NT2/D1 (cell line): ENCODE results near the gene RASGRF2.
"Not testable (repeated sequence)": the region's sequence is repeated elsewhere in the genome, so short reads cannot be mapped to it uniquely, and the experiment has no call there.

Experiments used
- DNase-seq: peaks from one replicate; pipeline ENCODE4 v3.0.0-alpha.2; 2011; ENCODE audit warnings: low read depth, low spot score
- H3K27me3 ChIP-seq: 2 replicates; pipeline ENCODE4 v1.6.0; 2011; ENCODE audit warnings: mild to moderate bottlenecking; ENCODE audit not compliant: insufficient read length, insufficient read depth
- H3K36me3 ChIP-seq: 2 replicates; pipeline ENCODE4 v1.6.1; 2011; ENCODE audit warnings: mild to moderate bottlenecking, low read length, mixed read lengths; ENCODE audit not compliant: insufficient read depth, insufficient read length
- H3K4me1 ChIP-seq: 2 replicates; pipeline ENCODE4 v1.5.1; 2011; ENCODE audit not compliant: insufficient read depth, insufficient read length
- H3K4me3 ChIP-seq: 2 replicates; pipeline ENCODE4 v1.5.1; 2011; ENCODE audit warnings: low read depth; ENCODE audit not compliant: insufficient read length
- H3K9ac ChIP-seq: 2 replicates; pipeline ENCODE4 v1.6.0; 2011; ENCODE audit warnings: low read depth; ENCODE audit not compliant: insufficient read length
- H3K9me3 ChIP-seq: 2 replicates; pipeline ENCODE4 v1.5.1; 2011; ENCODE audit warnings: mild to moderate bottlenecking, low read length; ENCODE audit not compliant: insufficient read depth
- SUZ12 ChIP-seq: IDR thresholded peaks from 2 replicates; pipeline ENCODE4 v1.6.1; 2011; ENCODE audit not compliant: insufficient read length, insufficient read depth; ENCODE audit errors: extremely low read depth
- YY1 ChIP-seq: IDR thresholded peaks from 2 replicates; pipeline ENCODE4 v1.6.1; 2011; ENCODE audit not compliant: insufficient read length, insufficient read depth
- ZNF274 ChIP-seq: IDR thresholded peaks from 2 replicates; pipeline ENCODE4 v1.6.1; 2011; ENCODE audit warnings: mild to moderate bottlenecking, low read depth, low read length

The RASGRF2 gene

DNA sequence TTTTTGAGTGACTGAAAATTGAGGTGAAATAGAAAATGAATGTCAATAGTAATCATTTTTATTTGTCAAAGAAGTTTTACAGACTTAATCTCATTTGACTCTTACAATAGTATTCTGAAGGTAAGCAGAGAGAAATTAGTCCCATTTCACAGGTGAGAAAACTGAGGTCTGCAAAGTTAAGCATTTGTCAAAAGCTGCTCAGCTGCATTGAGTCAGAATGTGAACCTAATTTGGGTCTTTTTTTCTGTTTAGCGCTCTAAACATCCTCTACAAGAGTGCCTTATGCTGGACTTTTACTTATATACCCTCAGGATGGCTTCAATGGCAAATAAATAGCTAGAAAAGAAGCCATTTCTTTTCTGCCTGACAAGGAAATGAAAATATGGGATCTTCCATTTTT is 135.7 kb downstream of the RASGRF2 start:
- no peak overlapping the region for H3K9ac ChIP-seq
- H3K27me3 ChIP-seq = no peaks in the 10 kb centered on the region
- H3K4me3 ChIP-seq = no peak overlapping the region
- TF ChIP-seq SUZ12 = no peak
- TF ChIP-seq ZNF274 = no peak
- TF ChIP-seq YY1 = no peak
- no peaks in the 10 kb centered on the region for H3K9me3 ChIP-seq
- H3K36me3 ChIP-seq = peaks cover 2% of the 10 kb centered on the region
- H3K4me1 ChIP-seq = peaks cover 2% of the 10 kb centered on the region
- DNase-seq = no peak

DNA sequence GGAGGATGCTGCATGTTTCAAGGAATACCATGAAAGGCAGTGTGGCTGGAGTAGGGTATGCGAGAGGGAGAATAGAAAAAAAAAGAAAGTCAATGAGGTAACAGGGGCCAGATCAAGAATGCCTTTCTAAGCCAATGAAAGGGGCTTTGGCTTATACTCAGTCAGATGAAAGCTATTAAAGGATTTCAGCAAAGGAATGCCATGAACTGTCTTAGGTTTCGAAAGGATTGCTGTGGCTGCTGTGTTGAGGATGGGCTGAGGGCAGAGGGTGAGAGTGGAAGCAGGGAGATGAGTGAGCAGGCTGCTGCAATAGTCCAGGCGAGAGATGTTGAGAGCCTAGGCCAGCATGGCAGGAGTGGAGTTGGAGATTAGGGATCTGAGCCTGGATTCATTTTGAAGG is 137.6 kb downstream of the RASGRF2 start:
- Histone ChIP-seq H3K4me3 (no peak overlapping the region), H3K27me3 (no peaks in the 10 kb centered on the region), H3K9me3 (no peaks in the 10 kb centered on the region), H3K9ac (no peak overlapping the region), H3K4me1 (no peaks in the 10 kb centered on the region), H3K36me3 (peaks cover 2% of the 10 kb centered on the region)
- DNase-seq = no peak
- TF ChIP-seq ZNF274 (no peak), YY1 (no peak), SUZ12 (no peak)

DNA sequence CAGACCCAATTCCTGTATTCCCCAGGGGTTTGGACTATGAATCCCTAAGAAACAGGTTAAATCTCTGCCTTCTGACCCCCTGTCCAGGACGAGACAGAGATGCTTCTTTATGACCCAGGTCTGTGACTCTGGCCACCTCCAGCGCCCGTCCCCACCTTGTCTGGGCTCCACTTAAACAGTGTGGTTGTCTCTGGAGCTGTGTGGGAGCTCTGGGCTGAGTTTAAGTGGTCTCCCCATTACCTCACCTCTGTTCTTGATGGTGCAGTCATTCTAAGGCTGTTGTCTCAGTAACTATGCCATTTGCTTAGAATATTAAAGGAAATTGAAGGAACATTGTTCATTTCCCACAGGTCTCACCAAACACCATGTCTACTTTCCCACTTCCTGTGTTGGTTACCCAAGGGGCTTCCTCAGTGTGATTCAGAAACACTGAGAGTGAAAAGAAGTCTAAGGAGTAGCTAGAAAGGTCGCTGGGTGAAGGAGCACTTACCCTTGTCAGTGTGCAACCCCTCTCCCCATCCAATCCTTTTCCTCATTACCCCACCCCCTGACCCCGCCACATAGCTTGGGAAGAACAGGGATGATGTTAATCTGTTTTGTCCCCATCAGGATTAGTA is 145.2 kb downstream of the RASGRF2 start:
- Histone ChIP-seq H3K36me3 (no peaks in the 10 kb centered on the region), H3K4me1 (no peaks in the 10 kb centered on the region), H3K9me3 (no peaks in the 10 kb centered on the region), H3K27me3 (no peaks in the 10 kb centered on the region), H3K4me3 (no peak overlapping the region), H3K9ac (no peak overlapping the region)
- DNase-seq = no peak
- TF ChIP-seq ZNF274 (no peak), YY1 (no peak), SUZ12 (no peak)

DNA sequence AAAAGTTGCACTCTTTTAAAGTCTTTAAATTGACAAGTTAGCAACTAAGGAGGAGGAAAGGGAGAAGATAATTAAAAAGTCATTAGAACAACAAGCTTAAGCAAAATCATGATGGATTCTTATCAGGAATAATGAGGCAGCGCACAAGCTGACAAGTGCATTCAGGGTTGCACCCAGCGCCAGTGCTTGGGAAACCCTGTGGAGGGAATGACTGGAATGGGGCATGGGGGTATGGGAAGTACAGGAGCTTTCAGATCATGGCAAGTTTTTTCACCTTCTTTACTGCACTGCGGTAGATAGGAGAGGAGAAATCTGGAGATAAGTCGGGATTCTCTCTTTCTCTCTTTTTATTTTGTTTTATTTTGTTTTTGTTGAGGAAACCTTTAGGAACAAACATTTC is 155.1 kb downstream of the RASGRF2 start:
- no peaks in the 10 kb centered on the region for H3K4me1 ChIP-seq
- no peak overlapping the region for H3K4me3 ChIP-seq
- DNase-seq = no peak
- no peaks in the 10 kb centered on the region for H3K9me3 ChIP-seq
- no peak overlapping the region for H3K9ac ChIP-seq
- peaks cover 4% of the 10 kb centered on the region for H3K36me3 ChIP-seq
- H3K27me3 ChIP-seq = no peaks in the 10 kb centered on the region
- no peak for TF ChIP-seq ZNF274
- TF ChIP-seq YY1 = no peak
- no peak for TF ChIP-seq SUZ12

DNA sequence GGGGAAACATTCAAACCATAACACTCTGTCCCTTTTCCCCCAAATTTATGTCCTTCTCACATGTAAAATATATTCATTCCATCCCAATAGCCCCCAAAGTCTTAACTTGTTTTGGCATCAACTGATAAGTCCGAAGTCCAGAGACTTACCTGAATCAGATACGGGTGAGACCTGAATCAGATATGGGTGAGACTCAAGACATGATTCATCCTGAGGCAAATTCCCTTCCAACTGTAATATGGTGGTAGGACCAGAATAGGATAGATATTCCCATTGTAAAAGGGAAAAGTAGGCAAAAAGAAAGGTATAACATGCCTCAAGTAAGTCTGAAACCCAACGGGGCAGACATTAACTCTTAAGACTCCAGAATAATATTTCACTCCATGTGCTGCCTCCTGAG is 157.4 kb downstream of the RASGRF2 start:
- DNase-seq = no peak
- TF ChIP-seq ZNF274 (no peak), SUZ12 (no peak), YY1 (no peak)

DNA sequence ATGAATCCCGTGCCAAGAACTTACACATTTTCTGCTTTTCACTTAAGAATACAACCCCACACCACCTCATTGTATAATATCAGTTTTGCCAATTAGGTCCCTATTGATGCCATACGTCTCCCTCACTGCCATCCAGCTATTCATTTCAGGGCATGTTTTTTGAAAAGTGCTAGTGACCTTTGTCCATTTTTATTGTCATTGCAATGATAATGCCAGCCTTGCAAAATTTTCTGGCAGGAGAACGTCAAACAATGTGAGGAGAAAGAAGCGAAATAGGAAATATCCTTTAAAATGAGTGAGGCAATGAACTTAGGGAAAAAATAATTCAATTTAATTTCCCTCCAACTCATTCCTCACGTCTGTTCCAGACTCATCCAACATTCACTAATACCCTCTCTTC is 161.1 kb downstream of the RASGRF2 start:
- TF ChIP-seq YY1 = no peak
- TF ChIP-seq ZNF274 = no peak
- no peak for TF ChIP-seq SUZ12
- DNase-seq = no peak
- Histone ChIP-seq H3K27me3 (no peaks in the 10 kb centered on the region), H3K36me3 (no peaks in the 10 kb centered on the region), H3K9ac (no peak overlapping the region), H3K9me3 (no peaks in the 10 kb centered on the region), H3K4me3 (no peak overlapping the region), H3K4me1 (no peaks in the 10 kb centered on the region)

More for the DNA sequence above, 157.4 kb downstream of the RASGRF2 start:
- no peak overlapping the region for H3K9ac ChIP-seq
- H3K4me3 ChIP-seq = no peak overlapping the region
- no peaks in the 10 kb centered on the region for H3K27me3 ChIP-seq
- H3K4me1 ChIP-seq = no peaks in the 10 kb centered on the region
- peaks cover 4% of the 10 kb centered on the region for H3K36me3 ChIP-seq
- H3K9me3 ChIP-seq = no peaks in the 10 kb centered on the region

DNA sequence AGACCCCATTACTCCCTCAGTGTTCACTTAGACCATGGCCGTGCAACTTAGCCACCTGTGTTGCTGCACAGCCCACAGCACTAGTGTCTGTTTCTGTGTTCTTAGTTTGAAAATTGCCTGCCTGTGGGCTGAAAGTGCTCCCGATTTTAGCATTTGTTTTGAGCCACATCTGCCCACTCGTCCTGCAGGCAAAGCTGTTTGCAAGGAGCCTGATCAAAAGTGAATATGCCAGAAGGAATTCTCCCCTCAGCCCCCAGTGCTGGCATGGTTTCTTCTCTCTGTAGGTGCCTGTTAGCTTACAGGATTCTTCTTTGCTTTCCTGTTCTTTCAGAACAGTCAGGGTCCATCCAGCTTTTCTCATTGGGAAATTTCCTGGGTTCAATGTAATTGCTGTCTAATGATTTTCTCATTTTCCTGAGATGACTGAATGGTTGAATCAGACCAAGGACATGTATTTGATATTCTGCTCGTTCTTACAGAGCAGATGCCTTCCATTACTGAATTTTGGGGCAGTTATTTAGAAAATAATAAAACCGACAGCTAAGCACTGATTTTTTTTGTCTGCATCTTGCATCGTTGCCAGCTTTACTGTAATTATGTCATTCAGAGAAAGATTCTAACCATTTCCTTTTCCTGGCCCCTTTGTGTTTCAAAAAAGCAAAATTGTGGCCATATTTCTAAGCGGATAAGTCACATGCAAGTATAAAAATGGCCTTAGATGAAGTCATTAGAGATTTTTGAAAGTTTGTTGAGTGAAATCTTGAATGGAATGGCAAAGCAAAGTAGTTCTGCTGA is 161.9 kb downstream of the RASGRF2 start:
- H3K4me1 ChIP-seq = no peaks in the 10 kb centered on the region
- H3K9ac ChIP-seq = no peak overlapping the region
- no peaks in the 10 kb centered on the region for H3K9me3 ChIP-seq
- no peak overlapping the region for H3K4me3 ChIP-seq
- DNase-seq = no peak
- H3K36me3 ChIP-seq = no peaks in the 10 kb centered on the region
- H3K27me3 ChIP-seq = no peaks in the 10 kb centered on the region
- TF ChIP-seq SUZ12 (no peak), ZNF274 (no peak), YY1 (no peak)

DNA sequence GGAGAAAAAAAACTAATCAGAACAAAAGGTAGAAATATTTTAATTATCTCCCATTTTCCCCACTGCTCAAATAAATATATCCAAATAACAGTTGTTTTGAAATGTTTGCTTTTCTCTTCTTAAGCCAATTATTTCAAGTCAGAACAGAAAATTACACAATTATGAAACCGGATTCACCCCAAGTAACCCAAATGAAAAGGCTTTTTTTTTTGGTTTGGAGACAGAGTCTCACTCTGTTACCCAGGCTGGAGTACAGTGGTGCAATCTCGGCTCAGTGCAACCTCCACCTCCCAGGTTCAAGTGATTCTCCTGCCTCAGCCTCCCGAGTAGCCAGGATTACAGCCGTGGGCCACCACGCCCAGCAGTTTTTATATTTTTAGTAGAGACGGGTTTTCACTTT is 164.5 kb downstream of the RASGRF2 start:
- H3K9me3 ChIP-seq, H3K9ac ChIP-seq, H3K4me3 ChIP-seq, H3K36me3 ChIP-seq, H3K4me1 ChIP-seq, DNase-seq, H3K27me3 ChIP-seq: not testable (repeated sequence)
